Measurements from ENCODE around the gene TAAR8.

GRCh38 chr6:132566404-132566803 is 13.9 kb downstream of the TAAR8 start:
- TF ChIP-seq, protein P1, sequence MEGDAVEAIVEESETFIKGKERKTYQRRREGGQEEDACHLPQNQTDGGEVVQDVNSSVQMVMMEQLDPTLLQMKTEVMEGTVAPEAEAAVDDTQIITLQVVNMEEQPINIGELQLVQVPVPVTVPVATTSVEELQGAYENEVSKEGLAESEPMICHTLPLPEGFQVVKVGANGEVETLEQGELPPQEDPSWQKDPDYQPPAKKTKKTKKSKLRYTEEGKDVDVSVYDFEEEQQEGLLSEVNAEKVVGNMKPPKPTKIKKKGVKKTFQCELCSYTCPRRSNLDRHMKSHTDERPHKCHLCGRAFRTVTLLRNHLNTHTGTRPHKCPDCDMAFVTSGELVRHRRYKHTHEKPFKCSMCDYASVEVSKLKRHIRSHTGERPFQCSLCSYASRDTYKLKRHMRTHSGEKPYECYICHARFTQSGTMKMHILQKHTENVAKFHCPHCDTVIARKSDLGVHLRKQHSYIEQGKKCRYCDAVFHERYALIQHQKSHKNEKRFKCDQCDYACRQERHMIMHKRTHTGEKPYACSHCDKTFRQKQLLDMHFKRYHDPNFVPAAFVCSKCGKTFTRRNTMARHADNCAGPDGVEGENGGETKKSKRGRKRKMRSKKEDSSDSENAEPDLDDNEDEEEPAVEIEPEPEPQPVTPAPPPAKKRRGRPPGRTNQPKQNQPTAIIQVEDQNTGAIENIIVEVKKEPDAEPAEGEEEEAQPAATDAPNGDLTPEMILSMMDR (IDR thresholded peaks at IDR 0.05; ENCODE audit: low read length): no peak
- TF ChIP-seq EZH2phosphoT487 (IDR thresholded peaks at IDR 0.05; ENCODE audit: low read length) (no peak), EZH2 (optimal IDR thresholded peaks at IDR 0.05; ENCODE audit: low read depth, low read length) (no peak)

Data from MM.1S (cell line).